Measurements from ENCODE around the gene MAZ. TPM values are rescaled to one million over a fixed set of nuclear protein-coding genes. Genes with fewer than 3 reads are reported as not detected.
"Not testable (repeated sequence)": the region's sequence is repeated elsewhere in the genome, so short reads cannot be mapped to it uniquely, and the experiment has no call there.

MAZ gene
- total and polyA plus RNA-seq, 2 experiments from 2014 or later, result 132 to 190 TPM

GRCh38 chr16:29831490-29831889, 25.2 kb downstream of the MAZ start:
- no peak for DNase-seq (ENCODE audit: low spot score)
- Histone ChIP-seq H3K4me1 (ENCODE audit: insufficient read depth) (peaks cover 16% of the 10 kb centered on the region), H3K79me2 (peaks cover 23% of the 10 kb centered on the region), H3K27ac (no peak overlapping the region), H2AFZ (no peak overlapping the region), H3K36me3 (replicated peaks; ENCODE audit: insufficient read depth, low read depth) (no peaks in the 10 kb centered on the region), H3K27me3 (no peaks in the 10 kb centered on the region), H4K20me1 (ENCODE audit: insufficient read depth, poor library complexity, severe bottlenecking) (no peaks in the 10 kb centered on the region), H3K9me2 (replicated peaks; ENCODE audit: insufficient read depth) (no peaks in the 10 kb centered on the region), H3K9me3 (ENCODE audit: low read depth) (no peaks in the 10 kb centered on the region), H3K4me3 (no peak overlapping the region), H3K4me2 (no peak overlapping the region)
- TF ChIP-seq EZH2 (IDR thresholded peaks at IDR 0.05; ENCODE audit: borderline replicate concordance), result no peak
- no peak for TF ChIP-seq CTCF (IDR thresholded peaks at IDR 0.05; ENCODE audit: poor library complexity)
- no peak for TF ChIP-seq EZH2phosphoT487 (IDR thresholded peaks at IDR 0.05; ENCODE audit: low read depth, severe bottlenecking, unreplicated experiment)
- 82% methylated on average over 2 of the region's 2 CpGs for WGBS (ENCODE audit: low lambda C conversion rate, missing lambda C conversion rate)

- H3K36me3 ChIP-seq (replicated peaks; ENCODE audit: insufficient read depth, low read depth); H3K27me3 ChIP-seq; H3K4me3 ChIP-seq; H2AFZ ChIP-seq; H4K20me1 ChIP-seq (ENCODE audit: insufficient read depth, poor library complexity, severe bottlenecking); H3K9me3 ChIP-seq (ENCODE audit: low read depth); H3K27ac ChIP-seq; H3K4me2 ChIP-seq; H3K79me2 ChIP-seq; DNase-seq (ENCODE audit: low spot score); H3K9me2 ChIP-seq (replicated peaks; ENCODE audit: insufficient read depth): not testable (repeated sequence)
- peaks cover 16% of the 10 kb centered on the region for H3K4me1 ChIP-seq (ENCODE audit: insufficient read depth)
- 99% methylated on average over 4 of the region's 4 CpGs for WGBS (ENCODE audit: low lambda C conversion rate, missing lambda C conversion rate)
Observed at GRCh38 chr16:29833219-29833618, 26.9 kb downstream of the MAZ start.

GRCh38 chr16:29834079-29834478, 27.8 kb downstream of the MAZ start:
- H3K27me3 ChIP-seq, result no peaks in the 10 kb centered on the region
- H2AFZ ChIP-seq, result no peak overlapping the region
- H3K27ac ChIP-seq, result no peak overlapping the region
- H3K9me2 ChIP-seq (replicated peaks; ENCODE audit: insufficient read depth), result no peaks in the 10 kb centered on the region
- peaks cover 5% of the 10 kb centered on the region for H3K79me2 ChIP-seq
- H4K20me1 ChIP-seq (ENCODE audit: insufficient read depth, poor library complexity, severe bottlenecking), result no peaks in the 10 kb centered on the region
- H3K9me3 ChIP-seq (ENCODE audit: low read depth), result no peaks in the 10 kb centered on the region
- no peak overlapping the region for H3K4me3 ChIP-seq
- peaks cover 9% of the 10 kb centered on the region for H3K4me1 ChIP-seq (ENCODE audit: insufficient read depth)
- WGBS (ENCODE audit: low lambda C conversion rate, missing lambda C conversion rate), result 97% methylated on average over 4 of the region's 5 CpGs
- H3K4me2 ChIP-seq, result no peak overlapping the region
- H3K36me3 ChIP-seq (replicated peaks; ENCODE audit: insufficient read depth, low read depth), result no peaks in the 10 kb centered on the region
- TF ChIP-seq CTCF (IDR thresholded peaks at IDR 0.05; ENCODE audit: poor library complexity), result no peak
- TF ChIP-seq EZH2phosphoT487 (IDR thresholded peaks at IDR 0.05; ENCODE audit: low read depth, severe bottlenecking, unreplicated experiment), result no peak
- TF ChIP-seq EZH2 (IDR thresholded peaks at IDR 0.05; ENCODE audit: borderline replicate concordance), result no peak
- DNase-seq (ENCODE audit: low spot score), result no peak

GRCh38 chr16:29835926-29836325, 29.6 kb downstream of the MAZ start:
- no peaks in the 10 kb centered on the region for H3K36me3 ChIP-seq (replicated peaks; ENCODE audit: insufficient read depth, low read depth)
- no peak overlapping the region for H2AFZ ChIP-seq
- H3K27ac ChIP-seq, result no peak overlapping the region
- no peak overlapping the region for H3K4me3 ChIP-seq
- TF ChIP-seq CTCF (IDR thresholded peaks at IDR 0.05; ENCODE audit: poor library complexity) (no peak), EZH2phosphoT487 (IDR thresholded peaks at IDR 0.05; ENCODE audit: low read depth, severe bottlenecking, unreplicated experiment) (no peak), EZH2 (IDR thresholded peaks at IDR 0.05; ENCODE audit: borderline replicate concordance) (no peak)
- H3K4me2 ChIP-seq, result no peak overlapping the region
- no peaks in the 10 kb centered on the region for H3K9me2 ChIP-seq (replicated peaks; ENCODE audit: insufficient read depth)
- H3K27me3 ChIP-seq, result no peaks in the 10 kb centered on the region
- peaks cover under 1% of the 10 kb centered on the region for H3K79me2 ChIP-seq
- no peak for DNase-seq (ENCODE audit: low spot score)
- no peaks in the 10 kb centered on the region for H3K4me1 ChIP-seq (ENCODE audit: insufficient read depth)
- WGBS (ENCODE audit: low lambda C conversion rate, missing lambda C conversion rate), result 93% methylated on average over 7 of the region's 7 CpGs
- no peaks in the 10 kb centered on the region for H4K20me1 ChIP-seq (ENCODE audit: insufficient read depth, poor library complexity, severe bottlenecking)
- no peaks in the 10 kb centered on the region for H3K9me3 ChIP-seq (ENCODE audit: low read depth)

Measured in hepatocyte (in vitro differentiated cells).